Endothelial cell (in vitro differentiated cells): ENCODE data around the gene FARP1. TPM values are rescaled to one million over a fixed set of nuclear protein-coding genes. Genes with fewer than 3 reads are reported as not detected.

Experiments used
- DNase-seq: peaks from one replicate; pipeline ENCODE4 v3.0.0; 2021; ENCODE audit warnings: low spot score
- H3K27ac Mint-ChIP-seq: one replicate; pipeline ENCODE4 v1.8.0; 2021; ENCODE audit warnings: mixed read lengths, inconsistent platforms; ENCODE audit not compliant: unreplicated experiment
- H3K27me3 Mint-ChIP-seq: one replicate; pipeline ENCODE4 v1.8.0; 2021; ENCODE audit warnings: mild to moderate bottlenecking, moderate library complexity, mixed read lengths, inconsistent platforms; ENCODE audit not compliant: unreplicated experiment
- H3K36me3 Mint-ChIP-seq: one replicate; pipeline ENCODE4 v1.8.0; 2021; ENCODE audit warnings: mild to moderate bottlenecking, low read depth, mixed read lengths, inconsistent platforms; ENCODE audit not compliant: unreplicated experiment
- H3K4me1 Mint-ChIP-seq: one replicate; pipeline ENCODE4 v1.8.0; 2021; ENCODE audit warnings: mild to moderate bottlenecking, mixed read lengths, inconsistent platforms; ENCODE audit not compliant: unreplicated experiment
- H3K4me3 Mint-ChIP-seq: one replicate; pipeline ENCODE4 v1.8.0; 2021; ENCODE audit warnings: mild to moderate bottlenecking, mixed read lengths, inconsistent platforms; ENCODE audit not compliant: unreplicated experiment
- H3K9me3 Mint-ChIP-seq: one replicate; pipeline ENCODE4 v1.8.0; 2021; ENCODE audit warnings: mixed read lengths, inconsistent platforms; ENCODE audit not compliant: unreplicated experiment
- total RNA-seq: library from RNA; stranded (reverse); fragmentation: NEBNext Ultra II Directional; extraction: Animal tissue kit (Norgen Biotek cat#: 25700); gene quantifications from one replicate; pipeline ENCODE4 v1.2.1, GENCODE V29; 2021; ENCODE audit not compliant: unreplicated experiment
- TF ChIP-seq, protein P1 (sequence below): fragments of 200-600 bp; sonication (generic); IDR thresholded peaks from one replicate; pipeline ENCODE4 v1.5.0; 2021; ENCODE audit warnings: antibody characterized with exemption; ENCODE audit not compliant: unreplicated experiment

Gene FARP1
- total RNA-seq, 1 donor from 2014 or later, result 167 TPM

DNA sequence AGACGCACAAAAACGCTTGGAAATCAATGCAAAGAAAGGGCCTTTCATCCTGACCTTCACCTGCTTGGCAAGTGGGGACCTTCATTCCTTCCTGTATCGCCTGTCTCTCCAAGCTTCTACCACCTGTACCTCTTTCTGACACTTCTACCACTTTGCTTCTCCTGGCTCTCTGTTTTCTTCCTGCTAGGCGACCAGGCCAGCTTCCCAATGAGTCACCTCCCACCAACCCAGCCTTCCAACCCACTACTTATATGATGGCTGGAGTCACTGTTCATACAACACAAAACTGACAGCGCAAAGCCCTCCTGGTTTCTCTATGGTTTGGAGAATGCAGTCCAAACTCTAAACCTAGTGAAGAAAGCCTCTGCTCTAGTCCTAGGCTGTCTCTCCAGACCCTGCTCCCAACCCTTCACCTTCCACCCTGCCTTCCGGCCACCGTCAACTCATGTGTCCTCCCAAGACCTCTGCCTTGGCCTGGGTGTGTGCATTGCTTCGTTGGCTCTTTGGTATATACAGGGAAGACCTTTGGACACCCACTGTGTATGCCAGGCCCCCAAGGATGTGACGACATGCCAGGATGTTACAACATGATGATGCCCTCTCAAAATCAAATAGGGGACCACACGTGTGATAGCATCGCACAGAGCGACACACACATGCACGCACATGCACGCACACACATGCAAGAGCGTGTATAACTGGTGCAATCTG, 285.5 kb downstream of the FARP1 start:
- Mint-ChIP-seq H3K27ac (no peak overlapping the region), H3K4me3 (peak overlapping the region; percentile 8), H3K4me1 (peaks cover 18% of the 10 kb centered on the region), H3K9me3 (no peaks in the 10 kb centered on the region), H3K36me3 (peaks cover 63% of the 10 kb centered on the region), H3K27me3 (peaks cover 7% of the 10 kb centered on the region)
- TF ChIP-seq, protein P1, sequence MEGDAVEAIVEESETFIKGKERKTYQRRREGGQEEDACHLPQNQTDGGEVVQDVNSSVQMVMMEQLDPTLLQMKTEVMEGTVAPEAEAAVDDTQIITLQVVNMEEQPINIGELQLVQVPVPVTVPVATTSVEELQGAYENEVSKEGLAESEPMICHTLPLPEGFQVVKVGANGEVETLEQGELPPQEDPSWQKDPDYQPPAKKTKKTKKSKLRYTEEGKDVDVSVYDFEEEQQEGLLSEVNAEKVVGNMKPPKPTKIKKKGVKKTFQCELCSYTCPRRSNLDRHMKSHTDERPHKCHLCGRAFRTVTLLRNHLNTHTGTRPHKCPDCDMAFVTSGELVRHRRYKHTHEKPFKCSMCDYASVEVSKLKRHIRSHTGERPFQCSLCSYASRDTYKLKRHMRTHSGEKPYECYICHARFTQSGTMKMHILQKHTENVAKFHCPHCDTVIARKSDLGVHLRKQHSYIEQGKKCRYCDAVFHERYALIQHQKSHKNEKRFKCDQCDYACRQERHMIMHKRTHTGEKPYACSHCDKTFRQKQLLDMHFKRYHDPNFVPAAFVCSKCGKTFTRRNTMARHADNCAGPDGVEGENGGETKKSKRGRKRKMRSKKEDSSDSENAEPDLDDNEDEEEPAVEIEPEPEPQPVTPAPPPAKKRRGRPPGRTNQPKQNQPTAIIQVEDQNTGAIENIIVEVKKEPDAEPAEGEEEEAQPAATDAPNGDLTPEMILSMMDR, result no peak
- no peak for DNase-seq

DNA sequence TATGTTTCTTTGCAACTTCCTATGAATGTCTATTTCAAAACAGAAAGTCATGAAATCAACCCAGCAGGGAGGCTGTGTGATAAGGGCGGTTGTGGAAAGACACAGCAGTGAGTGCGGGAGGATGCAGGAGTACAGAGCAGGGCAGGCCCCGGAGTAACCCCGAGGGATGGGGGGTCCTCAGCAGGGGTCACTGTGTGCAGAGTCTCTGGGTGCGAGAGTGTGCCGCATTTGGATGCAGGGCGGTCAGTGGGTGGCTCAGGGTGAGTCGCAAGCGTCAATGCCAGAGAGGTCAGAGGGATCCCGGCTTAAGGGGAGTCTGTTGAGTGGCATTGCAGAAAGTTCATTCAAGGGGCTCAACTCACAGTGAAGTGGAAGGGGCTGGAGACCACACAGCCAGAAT, 286.2 kb downstream of the FARP1 start:
- Mint-ChIP-seq H3K27ac (no peak overlapping the region), H3K9me3 (no peaks in the 10 kb centered on the region), H3K27me3 (peaks cover 7% of the 10 kb centered on the region), H3K4me3 (peak overlapping the region; percentile 8), H3K4me1 (peaks cover 18% of the 10 kb centered on the region), H3K36me3 (peaks cover 58% of the 10 kb centered on the region)
- DNase-seq, result no peak
- TF ChIP-seq, protein P1, result no peak

DNA sequence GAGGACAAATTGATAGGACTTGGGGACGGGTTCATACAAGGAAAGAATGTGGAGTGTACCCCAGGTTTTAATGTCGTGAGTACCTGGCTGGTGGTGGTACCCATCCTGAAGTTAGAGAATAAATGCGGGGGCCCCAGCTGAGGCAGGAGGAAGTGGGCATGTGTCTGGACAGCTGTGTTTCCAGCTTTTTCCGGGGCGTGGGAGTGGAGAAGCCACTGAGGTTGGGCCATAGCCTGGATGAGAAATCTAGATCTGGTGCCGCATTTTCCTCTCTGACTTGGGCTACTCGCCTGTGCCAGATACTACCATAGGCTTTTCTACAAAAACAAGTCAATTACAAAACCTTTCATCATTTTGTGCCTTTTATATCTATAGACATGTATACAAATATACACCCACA, 286.6 kb downstream of the FARP1 start:
- no peak overlapping the region for H3K4me3 Mint-ChIP-seq
- peaks cover 18% of the 10 kb centered on the region for H3K4me1 Mint-ChIP-seq
- H3K27me3 Mint-ChIP-seq, result peaks cover 10% of the 10 kb centered on the region
- DNase-seq, result no peak
- TF ChIP-seq, protein P1, result no peak
- no peaks in the 10 kb centered on the region for H3K9me3 Mint-ChIP-seq
- H3K27ac Mint-ChIP-seq, result no peak overlapping the region
- peaks cover 54% of the 10 kb centered on the region for H3K36me3 Mint-ChIP-seq

DNA sequence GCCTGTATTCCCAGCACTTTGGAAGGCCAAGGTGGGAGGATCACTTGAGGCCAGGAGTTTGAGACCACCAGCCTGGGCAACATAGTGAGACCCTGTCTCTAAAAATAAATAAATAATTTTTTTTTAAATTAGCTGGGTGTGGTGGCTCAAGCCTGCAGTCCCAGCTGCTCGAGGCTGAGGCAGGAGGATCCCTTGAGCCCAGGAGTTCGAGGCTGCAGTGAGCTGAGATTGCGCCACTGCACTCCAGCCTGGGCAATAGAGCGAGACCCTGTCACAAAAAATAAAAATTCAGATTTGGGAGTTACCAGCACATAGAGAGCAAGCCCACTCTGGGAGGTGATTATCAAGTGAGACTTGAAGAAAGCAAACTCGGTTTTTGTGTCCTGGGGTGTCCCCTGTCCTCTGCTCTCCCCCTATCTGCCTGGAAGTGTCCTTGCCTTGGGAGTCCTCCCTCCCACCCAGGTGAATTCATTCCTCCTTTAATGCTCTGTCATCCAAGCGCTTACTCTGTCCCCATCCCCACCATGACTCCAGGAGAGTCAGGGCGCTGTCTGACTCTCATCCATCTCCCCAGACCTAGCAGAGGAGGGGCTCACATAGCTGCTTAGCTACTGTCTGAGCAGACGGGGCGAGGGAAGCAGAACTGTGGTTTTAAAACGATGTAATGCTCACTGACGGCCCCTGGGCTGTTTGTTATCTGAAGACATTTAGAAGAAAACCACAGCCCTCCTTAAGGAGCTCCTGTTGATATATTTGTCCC, 287.3 kb downstream of the FARP1 start:
- DNase-seq, result no peak
- H3K4me3 Mint-ChIP-seq, result no peak overlapping the region
- peak overlapping the region; percentile 17 for H3K27ac Mint-ChIP-seq
- H3K4me1 Mint-ChIP-seq, result peaks cover 18% of the 10 kb centered on the region
- H3K36me3 Mint-ChIP-seq, result peaks cover 51% of the 10 kb centered on the region
- TF ChIP-seq, protein P1, result no peak
- peaks cover 10% of the 10 kb centered on the region for H3K27me3 Mint-ChIP-seq
- no peaks in the 10 kb centered on the region for H3K9me3 Mint-ChIP-seq

DNA sequence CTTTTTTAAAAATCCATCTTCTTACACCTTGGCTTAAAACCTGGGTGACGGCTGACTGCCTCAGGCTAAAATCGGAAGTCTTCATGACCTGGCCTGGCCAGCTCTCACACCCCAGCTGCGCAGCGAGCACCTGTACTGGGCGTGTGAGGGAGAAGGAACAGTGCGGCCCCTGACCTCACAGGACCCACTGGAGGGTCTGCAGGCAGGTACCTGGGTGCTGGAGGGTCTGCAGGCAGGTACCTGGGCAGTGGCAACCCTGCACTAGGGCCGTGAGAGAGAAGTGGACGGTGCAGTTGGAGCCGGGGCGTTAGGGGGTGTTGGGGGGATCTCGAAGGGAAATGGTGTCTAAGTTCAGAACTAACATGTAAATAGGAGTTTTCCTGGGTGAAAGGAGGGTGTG, 289.7 kb downstream of the FARP1 start:
- H3K4me1 Mint-ChIP-seq, result peaks cover 10% of the 10 kb centered on the region
- no peak overlapping the region for H3K27ac Mint-ChIP-seq
- H3K9me3 Mint-ChIP-seq, result no peaks in the 10 kb centered on the region
- DNase-seq, result no peak
- H3K36me3 Mint-ChIP-seq, result peaks cover 36% of the 10 kb centered on the region
- peaks cover 7% of the 10 kb centered on the region for H3K27me3 Mint-ChIP-seq
- no peak overlapping the region for H3K4me3 Mint-ChIP-seq
- TF ChIP-seq, protein P1, result no peak
